ENCODE measurements around the gene CCDC83.
A peak's percentile ranks its signal among the peaks of the same experiment; 100 is the strongest.

CCDC83 gene

DNA sequence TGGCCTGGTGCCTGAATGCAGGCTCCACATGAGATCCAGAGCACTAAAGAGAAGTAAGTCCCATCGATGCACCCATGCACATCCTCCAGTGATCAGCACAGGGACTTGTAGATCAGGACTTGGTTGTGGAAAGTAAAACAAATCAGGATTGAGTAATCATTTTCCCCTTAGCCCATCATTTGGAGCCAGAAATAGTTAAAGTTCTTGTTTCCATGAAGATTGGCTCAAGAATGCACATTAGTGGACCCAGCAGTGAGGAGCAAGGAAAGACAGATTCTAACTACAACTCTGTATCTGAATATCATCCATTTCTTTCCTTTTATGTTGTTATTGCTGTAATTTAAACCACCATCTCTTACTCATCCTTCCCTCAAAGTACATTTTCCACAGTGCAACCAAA lies 19.1 kb downstream of the CCDC83 start:
- H3K4me3 ChIP-seq (ENCODE audit: low read depth, low read length), result no peak overlapping the region
- peak; percentile 30 for DNase-seq (ENCODE audit: low read depth, low spot score)
- TF ChIP-seq, protein P1, sequence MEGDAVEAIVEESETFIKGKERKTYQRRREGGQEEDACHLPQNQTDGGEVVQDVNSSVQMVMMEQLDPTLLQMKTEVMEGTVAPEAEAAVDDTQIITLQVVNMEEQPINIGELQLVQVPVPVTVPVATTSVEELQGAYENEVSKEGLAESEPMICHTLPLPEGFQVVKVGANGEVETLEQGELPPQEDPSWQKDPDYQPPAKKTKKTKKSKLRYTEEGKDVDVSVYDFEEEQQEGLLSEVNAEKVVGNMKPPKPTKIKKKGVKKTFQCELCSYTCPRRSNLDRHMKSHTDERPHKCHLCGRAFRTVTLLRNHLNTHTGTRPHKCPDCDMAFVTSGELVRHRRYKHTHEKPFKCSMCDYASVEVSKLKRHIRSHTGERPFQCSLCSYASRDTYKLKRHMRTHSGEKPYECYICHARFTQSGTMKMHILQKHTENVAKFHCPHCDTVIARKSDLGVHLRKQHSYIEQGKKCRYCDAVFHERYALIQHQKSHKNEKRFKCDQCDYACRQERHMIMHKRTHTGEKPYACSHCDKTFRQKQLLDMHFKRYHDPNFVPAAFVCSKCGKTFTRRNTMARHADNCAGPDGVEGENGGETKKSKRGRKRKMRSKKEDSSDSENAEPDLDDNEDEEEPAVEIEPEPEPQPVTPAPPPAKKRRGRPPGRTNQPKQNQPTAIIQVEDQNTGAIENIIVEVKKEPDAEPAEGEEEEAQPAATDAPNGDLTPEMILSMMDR (IDR thresholded peaks at IDR 0.05; ENCODE audit: low read depth, low read length), result no peak
- in situ Hi-C loops (cut with HindIII; ENCODE audit: low sequenced_read_pairs), result no loop called here

- in situ Hi-C loops (cut with HindIII; ENCODE audit: low sequenced_read_pairs), result no loop called here
- no peak overlapping the region for H3K4me3 ChIP-seq (ENCODE audit: low read depth, low read length)
- TF ChIP-seq, protein P1 (IDR thresholded peaks at IDR 0.05; ENCODE audit: low read depth, low read length), result no peak
- DNase-seq (ENCODE audit: low read depth, low spot score), result peak; percentile 48
These were observed 20.3 kb downstream of the CCDC83 start for GRCh38 chr11:85875505-85875904.

DNA sequence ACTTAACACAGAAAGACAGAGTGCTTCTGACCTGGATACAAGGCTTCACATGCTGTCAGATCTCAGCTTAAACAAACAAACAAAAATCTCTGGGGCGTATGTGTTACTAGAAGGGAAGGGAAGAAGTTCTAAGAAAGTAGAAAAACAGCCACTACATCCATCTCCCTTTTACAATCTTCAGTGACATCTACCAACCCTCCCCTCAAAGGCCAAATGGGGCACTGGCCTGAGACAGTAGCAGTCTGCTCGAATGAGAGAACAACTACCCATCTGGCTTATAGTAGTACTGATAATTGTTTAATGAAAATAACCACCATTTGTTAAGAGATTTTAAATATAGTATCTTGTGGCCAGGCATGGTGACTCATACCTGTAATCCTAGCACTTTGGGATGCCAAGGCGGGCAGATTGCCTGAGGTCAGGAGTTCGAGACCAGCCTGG lies 29.4 kb downstream of the CCDC83 start:
- in situ Hi-C loops (cut with HindIII; ENCODE audit: low sequenced_read_pairs), result no loop called here
- TF ChIP-seq, protein P1 (IDR thresholded peaks at IDR 0.05; ENCODE audit: low read depth, low read length), result no peak
- peak; percentile 13 for DNase-seq (ENCODE audit: low read depth, low spot score)
- H3K4me3 ChIP-seq (ENCODE audit: low read depth, low read length), result no peak overlapping the region

DNA sequence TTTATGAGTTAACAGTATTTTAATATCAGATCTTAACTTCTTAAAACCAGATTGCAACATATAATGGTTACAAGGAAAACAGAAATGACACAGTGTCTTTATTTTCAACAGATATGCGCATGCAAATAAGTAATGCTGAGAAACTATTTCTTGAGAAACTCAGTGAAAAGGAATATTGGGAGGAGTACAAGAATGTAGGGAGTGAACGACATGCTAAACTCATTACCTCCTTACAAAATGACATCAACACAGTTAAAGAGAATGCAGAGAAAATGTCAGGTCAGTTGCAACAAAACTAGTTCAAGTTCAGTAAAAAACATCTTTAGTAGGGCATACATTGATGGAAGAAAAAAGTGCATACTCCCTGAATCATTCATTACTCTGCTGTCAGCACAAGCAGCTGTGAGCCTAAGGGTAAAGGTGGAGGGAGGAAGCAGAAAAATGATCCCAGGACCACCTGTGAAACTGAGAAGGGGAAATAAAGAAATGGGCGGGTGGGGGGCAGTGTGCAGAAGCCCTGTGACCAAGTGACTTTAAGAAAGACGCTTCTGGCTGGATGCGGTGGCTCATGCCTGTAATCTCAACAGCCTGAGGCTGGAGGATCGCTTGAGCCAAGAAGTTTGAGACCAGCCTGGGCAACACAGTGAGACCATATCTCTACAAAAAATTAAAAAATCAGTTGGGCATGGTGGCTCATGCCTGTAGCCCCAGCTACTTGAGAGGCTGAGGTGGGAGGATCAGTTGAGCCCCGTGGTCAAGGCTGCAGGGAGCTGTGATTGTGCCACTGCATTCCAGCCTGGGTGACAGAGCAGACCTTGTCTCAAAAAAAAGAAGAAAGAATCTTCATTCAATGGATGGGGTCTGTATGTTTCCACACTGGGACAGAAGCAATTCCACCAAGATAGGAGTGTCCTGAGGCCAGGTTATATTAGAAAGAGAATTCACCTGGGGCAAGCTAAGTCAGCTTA lies 31.2 kb downstream of the CCDC83 start:
- TF ChIP-seq, protein P1 (IDR thresholded peaks at IDR 0.05; ENCODE audit: low read depth, low read length), result no peak
- DNase-seq (ENCODE audit: low read depth, low spot score), result no peak
- no peak overlapping the region for H3K4me3 ChIP-seq (ENCODE audit: low read depth, low read length)
- in situ Hi-C loops (cut with HindIII; ENCODE audit: low sequenced_read_pairs), result no loop called here

GRCh38 chr11:85889108-85889507 lies 33.9 kb downstream of the CCDC83 start:
- DNase-seq (ENCODE audit: low read depth, low spot score), result no peak
- in situ Hi-C loops (cut with HindIII; ENCODE audit: low sequenced_read_pairs), result no loop called here
- H3K4me3 ChIP-seq (ENCODE audit: low read depth, low read length), result no peak overlapping the region

DNA sequence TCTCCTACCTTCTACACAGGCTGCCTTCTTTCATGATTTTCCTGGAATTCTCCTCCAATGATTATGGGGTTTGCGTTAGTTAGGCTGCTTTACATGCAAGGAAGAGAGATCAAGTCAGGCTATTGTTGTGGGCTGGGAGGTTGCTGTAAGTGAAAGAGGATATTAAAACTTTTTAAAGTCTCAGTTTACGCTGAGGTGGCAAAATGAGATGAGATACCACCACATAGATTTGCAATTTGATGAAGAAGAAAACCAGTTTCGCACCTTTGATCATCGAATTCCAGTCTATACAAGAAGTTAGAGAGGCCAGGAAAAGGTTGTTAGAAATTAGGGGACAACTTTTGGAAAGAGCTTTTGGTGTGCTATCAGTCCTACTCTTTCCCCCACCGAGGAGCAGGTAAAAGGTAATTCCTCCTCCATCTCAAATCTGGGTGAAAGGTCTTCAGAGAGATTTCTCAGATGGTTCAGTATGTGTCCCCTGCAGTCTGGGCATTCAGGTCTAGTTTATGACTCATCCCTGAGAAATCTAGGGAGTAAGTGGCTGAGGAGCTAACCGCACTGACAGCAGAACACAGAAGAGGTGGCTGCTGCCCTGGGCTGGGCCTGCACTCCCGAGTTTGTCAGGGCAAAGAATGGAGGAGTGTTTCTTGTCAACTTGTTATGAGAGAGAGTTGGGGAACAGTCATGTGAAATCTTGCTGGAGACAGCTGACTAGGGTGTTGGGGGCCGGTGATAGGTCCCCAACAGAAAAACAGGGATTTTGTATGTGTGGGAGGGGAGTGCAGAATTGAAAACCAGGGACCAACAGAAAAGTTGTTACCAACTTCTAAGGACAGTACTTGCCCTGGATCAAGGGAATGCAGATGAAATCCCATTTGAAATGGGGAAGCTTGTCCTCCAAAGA lies 34.7 kb downstream of the CCDC83 start:
- in situ Hi-C loops (cut with HindIII; ENCODE audit: low sequenced_read_pairs), result no loop called here
- no peak overlapping the region for H3K4me3 ChIP-seq (ENCODE audit: low read depth, low read length)
- DNase-seq (ENCODE audit: low read depth, low spot score), result peak; percentile 81
- TF ChIP-seq, protein P1 (IDR thresholded peaks at IDR 0.05; ENCODE audit: low read depth, low read length), result no peak

More at GRCh38 chr11:85889108-85889507, 33.9 kb downstream of the CCDC83 start:
- TF ChIP-seq, protein P1 (IDR thresholded peaks at IDR 0.05; ENCODE audit: low read depth, low read length), result no peak
